HG02852 (cell line): ENCODE results near the gene PSTPIP2.

Source experiments
- ATAC-seq: cut with Tn5 transposase; IDR thresholded peaks from one replicate; pipeline ENCODE4 v1.9.1; 2021; ENCODE audit warnings: mild to moderate bottlenecking, moderate library complexity; ENCODE audit not compliant: unreplicated experiment

Gene PSTPIP2

DNA sequence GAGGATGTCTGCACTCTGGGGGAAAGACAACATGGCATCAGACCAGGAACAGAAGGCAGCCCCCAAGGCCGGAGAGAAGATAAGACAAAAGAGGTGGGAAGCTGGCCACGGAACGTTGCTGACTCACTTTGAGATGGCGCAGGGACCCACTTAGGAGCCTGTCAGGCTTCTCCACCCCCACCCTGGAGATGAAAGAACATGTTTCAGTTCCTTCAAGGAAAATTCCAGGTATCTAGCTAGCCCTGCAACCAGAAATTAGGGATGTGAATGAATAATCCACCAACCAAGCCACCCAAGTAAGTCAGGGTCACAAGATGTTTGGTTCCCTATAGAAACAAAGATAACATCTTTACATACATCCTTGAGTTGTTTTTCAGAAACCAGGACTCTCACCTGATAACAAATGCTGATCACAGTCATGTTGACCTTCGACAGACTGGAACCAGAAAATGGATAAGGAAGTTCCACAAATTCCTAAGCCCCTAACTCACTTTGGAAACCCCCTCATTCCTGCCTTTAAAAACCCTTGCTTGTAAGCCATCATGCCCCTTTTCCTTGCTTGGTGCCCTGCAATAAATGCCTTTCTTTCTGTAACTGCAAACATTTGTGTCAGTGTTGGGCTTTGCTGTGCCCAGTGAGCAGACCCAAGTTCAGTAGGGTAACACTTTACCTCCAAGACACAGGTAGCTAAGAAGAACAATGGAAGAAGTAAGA is 31.9 kb downstream of the PSTPIP2 start:
- ATAC-seq, result no peak

DNA sequence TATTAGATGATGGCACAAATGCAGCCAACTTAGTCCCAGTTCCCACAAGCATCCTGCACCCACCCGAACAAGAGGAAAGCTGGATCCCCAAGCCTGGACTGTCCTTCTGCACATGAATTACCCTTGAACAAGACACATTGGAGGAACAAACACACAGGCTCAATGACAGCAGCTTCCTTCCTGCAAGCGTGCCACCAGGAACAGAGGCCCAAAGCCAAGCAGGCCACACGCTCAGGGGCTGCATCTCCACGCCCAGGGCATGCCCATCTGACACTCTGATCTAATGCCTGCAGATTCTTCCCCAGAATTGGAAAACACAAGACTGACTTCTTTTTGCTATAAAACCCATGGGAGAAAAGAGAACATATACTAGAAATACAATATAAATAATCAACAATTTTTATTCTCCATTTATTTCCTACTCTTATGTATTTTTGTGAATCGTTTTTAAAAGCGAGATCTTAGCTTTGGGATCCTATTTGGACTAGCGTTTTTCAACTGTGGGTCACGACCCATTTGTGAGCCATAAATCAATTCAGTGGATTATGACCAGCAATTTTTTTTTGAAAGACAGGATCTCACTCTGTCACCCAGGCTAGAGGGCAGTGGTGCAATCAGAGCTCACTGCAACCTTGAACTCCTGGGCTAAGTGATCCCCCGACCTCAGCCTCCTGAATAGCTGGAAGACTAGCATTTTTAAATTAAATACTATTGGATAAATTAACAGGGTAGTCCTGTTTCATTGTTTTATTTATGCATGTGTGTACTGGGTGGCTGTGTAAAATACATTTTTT is 34.4 kb downstream of the PSTPIP2 start:
- ATAC-seq, result no peak

DNA sequence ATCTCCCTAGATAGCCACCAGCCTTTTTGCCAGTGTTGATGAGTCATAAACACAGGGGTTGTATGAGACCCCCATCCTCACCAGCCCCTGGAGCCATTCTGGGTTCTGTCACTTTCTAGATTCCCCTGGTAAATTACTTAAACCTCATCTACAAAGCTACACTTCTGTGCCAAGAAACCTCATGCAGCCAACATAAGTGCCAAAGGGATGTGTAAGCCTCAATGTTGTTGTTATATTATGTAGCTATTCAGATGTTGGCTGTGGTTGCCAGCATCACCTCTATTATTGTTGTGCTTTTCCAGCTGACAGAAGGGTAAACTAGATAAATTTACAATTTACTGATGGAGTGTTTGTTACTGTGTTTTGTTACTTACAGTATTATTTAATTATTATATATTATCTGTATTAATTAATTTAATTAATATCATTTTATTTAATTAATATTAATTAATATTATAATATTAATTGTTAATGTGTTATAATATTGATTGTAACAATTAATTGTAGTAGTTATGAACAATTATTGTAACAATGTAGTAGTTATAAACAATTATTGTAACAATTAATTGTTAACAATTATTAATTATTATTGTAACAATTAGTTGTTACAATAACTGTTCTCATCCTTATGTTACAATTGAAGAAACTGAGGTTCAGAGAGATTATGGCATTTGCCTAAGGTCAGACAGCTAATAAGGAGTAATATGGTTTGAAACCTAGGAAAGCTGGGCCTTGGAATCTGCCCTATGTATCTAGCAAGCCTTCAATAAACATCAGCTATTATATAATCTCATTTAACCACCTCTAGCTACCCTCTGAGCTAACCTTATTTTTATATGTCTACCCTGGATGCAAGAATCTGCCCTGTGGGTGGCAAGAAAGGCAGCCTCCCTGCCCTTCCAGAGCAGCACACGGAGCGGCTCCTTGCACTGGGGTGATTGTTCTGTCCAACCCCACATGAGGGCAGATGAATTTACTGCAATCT is 36.1 kb downstream of the PSTPIP2 start:
- ATAC-seq, result no peak

DNA sequence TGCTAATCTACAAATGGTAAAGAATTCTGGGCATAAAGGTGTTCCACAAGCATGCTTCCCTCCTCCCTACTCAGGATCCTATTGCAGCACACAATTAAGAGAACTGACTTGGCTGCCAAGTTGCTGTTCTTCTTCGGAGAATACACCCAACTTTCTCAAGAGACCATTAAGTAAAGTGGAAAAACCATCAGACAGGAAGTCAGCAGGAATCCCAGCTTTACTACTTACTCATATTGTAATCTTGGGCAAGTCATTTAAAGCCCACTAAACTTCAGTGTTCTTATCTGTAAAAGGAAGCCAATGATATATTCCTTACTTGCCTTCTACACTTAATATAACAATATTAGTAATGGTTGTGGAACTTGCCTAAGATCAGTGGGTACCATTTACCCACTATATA is 37.8 kb downstream of the PSTPIP2 start:
- no peak for ATAC-seq

DNA sequence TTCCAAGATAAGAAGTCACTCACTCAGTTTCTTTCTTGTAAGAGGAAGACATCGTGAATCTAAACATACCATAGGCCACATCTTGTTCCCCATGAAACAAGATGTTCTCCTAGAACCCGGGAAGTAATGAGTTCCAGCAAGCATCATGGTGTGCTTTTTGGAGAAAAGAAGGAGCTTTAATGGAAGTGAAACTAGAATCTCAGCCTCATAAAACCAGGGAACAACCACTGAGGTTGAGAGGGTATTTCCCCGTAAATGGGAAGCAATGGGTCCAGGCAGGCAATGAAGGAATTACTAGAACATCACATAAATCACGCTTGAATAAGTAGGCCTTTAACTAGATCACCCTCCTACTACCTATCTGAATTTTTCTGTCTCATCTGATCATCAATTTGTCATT is 40.3 kb downstream of the PSTPIP2 start:
- ATAC-seq, result no peak

DNA sequence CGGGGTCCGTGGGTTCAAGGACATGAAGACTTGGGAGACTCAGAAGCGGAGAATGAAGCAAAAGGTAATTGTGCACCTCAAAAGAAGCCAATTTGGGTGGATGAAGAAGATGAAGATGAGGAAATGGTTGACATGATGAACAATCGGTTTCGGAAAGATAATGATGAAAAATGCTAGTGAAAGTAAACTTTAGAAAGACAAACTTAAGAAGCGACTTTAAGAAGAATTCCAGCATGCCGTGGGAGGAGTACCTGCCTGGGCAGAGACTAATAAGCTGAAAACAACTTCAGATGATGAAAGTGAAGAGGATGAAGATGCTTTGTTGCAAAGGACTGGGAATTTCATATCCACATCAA is 43.5 kb downstream of the PSTPIP2 start:
- no peak for ATAC-seq

DNA sequence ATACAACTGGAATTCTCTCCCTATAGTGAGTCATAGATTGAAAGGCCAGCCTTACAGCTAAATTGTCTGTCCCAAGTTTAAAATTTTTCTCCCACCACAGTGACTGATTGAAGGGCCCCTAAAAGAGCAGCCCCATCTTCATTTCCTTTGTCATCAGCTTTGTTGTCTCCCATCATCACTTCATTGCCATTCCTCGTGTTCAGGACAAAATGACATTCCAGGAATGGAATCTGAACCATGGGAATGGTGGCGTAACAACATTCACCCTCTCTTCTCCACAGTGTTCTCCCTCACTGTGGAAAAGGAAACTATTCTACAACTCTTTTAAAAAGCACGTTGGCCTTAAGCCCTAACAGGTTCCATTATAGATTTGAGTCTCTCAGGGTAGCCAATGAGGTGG is 52.1 kb downstream of the PSTPIP2 start:
- ATAC-seq, result no peak

DNA sequence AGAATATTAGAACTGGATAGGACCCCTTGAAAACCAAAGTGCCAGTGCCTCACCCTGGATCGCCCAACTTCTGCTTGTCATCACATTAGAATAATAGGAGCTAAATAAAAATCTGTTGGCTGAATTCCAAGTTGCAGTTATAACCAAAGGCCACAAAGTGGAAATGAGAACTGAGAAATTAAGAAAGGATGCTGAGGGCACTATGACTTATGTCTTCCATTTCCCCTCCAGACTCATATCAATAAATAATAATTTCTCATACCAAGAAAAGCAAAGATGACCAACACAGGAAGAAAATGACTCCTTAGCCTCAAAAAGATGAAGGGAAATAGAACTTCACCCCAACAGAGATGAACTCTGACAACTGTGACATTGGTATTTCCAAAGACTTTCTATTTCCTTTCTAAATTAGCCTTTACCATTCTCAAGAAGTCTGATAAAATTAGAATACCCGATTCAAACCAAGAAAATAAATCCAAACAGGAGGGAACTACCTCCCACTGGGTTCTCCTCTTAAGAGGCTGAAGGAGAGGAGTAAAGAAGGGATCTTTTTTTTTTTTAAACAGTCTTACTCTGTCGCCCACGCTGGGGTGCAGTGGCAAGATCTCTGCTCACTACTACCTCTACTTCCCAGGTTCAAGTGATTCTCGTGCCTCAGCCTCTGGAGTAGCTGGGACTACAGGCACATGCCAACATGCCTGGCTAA is 58.4 kb downstream of the PSTPIP2 start:
- ATAC-seq, result no peak

DNA sequence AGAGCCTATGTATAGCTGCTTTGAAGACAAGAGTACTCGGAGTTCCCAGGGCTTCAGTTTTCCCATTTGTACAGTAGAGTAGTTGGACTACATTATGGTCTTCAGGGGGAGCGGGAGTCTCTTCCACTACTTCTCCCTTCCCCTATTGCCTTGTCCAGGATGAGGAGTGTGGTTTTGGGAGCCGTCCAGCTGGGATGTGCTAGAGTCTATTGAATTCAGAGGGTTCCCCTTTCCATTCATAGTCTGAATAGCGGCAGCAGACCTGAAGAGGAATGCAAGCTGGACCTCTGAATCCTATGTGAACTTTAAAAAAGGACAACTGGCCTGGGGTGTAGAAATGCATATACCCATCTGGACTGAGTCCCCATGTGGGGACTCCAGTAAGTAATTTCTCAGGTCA is 61.4 kb downstream of the PSTPIP2 start:
- ATAC-seq, result no peak

DNA sequence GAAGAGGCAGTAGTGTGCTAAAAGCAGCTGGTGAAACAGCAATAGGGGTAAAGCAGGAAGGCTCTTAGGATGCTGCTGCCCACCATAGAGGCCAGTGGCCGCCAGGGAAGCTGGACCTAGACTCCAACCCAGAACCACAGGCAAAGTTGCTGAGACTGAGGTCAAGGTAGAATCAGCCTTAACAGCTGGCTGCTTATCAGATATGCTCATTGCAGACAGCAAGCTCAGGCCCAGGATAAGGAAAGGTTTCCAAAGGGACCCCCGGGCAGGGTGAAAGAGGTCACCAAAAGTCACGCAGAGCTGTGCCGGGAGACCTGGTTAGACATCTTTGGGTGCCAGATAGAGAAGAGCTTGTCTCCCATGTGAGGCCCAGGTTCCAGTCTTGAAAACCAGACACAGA is 62.0 kb downstream of the PSTPIP2 start:
- no peak for ATAC-seq

DNA sequence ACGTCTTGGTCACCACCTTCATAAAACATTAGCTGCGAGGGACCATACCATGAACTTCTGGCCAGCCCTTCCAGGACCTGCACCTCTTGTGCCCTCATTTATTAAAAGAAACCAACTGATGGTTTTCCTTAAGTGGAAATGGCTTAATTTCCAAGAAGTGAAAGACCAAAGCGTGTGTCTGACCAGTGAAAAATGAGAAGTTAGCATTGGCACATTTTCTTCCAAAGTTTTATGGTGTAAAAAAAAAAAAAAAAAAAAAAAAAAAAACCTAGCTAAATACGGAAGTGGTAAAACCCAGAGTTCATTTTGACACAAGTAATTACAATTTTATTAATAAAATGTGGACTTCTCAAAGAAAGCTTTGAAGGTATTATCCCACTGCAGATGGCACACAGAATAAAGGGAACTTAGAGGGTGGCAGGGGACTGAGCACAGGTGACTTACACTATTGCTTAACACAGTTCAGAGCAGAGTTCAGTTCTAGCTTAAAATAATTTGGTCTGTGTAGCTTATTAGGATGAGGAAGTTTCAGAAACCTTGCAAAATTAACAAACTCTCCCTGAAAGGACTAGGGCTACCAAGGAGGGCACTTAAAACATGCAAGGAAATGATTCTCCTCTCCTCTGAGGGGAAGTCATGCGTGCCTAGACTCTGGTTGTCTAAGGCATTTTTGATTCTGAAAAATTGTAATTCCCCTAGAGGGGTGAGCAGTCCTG is 62.8 kb downstream of the PSTPIP2 start:
- no peak for ATAC-seq

DNA sequence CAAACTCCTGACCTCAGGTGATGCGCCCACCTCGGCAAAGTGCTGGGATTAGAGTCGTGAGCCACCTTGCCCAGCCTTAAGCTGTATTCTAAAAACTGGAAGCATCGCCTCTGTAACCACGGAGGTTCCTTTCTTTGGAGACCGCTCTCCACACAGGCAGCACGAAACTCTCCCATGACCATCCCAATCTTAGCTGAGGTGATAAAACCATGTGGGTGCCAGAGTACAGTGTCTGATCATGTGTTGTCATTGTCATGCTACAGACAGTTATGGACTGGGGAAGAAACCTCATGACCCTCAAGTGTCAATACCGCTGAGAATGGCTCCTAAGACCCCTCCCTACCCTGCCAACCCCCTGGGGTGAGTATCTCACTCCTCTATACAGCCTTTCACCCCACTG is 63.5 kb downstream of the PSTPIP2 start:
- no peak for ATAC-seq

DNA sequence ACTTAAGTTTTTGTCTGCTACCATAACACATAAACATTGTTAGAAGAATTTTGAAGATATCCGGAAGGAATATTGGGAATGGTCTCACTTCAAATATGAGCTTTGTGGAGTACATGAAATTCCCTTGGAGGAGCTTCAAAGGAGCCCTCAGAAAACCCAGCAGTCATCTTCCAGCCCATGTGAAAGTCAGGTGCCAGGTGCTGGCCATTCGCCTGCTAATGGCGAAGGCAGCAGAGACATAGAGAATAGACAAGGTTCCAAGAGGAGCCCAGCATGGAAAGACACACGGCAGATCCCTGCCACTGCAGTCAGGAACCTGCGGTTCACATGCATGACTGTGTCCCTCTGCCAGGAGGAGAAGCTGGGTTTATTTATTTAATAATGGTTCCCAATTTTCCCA is 64.9 kb downstream of the PSTPIP2 start:
- ATAC-seq, result no peak

DNA sequence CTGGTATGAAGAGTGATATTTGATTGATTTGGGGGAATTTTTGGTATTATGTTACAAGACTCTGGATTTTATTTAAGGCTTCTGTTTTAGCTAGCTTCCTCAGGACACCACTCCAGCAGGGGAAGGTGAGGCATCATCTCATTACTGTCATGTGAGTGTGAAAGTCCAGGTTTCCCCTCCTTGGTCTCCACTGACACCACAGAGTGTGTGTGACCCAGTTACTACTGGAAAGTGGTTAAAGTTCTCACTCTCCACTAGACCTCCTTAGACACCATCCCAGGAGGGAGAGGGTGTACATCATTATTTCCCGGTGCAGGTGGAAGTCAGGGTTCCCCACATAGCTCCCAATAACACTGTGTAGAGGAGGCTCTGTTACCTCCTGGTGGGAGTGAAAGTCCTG is 69.1 kb downstream of the PSTPIP2 start:
- ATAC-seq, result no peak

DNA sequence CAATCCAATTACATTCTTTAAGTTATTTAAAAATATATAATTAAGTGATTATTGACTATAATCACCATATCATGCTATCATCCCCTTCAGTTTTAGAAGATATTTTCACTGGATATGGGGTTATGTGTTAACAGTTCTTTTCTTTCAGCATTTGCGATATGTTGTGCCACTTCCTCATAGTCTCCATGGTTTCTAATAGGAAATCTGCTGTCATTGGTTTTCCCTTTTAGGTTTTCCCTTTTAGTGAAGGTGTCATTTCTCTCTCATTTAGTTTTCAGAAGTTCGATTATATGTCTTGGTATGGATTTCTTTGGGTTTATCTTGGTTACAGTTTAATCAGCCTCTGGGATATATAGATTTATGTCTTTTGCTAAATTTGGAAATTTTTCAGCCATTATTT is 70.2 kb downstream of the PSTPIP2 start:
- ATAC-seq, result no peak

DNA sequence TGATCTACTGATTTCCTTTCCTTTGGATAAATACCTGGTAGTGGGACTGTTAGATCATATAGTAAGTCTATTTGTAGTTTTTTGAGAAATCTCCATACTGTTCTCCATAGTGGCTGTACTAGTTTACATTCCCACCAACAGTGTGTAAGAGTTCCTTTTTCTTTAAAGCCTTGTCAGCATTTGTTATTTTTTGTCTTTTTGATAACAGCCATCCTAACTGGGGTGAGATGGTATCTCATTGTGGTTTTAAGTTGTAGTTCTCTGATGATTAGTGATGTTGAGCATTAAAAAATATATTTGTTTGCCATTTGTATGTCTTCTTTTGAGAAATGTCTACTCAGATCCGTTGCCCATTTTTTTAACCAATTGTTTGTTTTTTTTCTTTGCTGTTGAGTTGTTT is 71.0 kb downstream of the PSTPIP2 start:
- ATAC-seq, result no peak

DNA sequence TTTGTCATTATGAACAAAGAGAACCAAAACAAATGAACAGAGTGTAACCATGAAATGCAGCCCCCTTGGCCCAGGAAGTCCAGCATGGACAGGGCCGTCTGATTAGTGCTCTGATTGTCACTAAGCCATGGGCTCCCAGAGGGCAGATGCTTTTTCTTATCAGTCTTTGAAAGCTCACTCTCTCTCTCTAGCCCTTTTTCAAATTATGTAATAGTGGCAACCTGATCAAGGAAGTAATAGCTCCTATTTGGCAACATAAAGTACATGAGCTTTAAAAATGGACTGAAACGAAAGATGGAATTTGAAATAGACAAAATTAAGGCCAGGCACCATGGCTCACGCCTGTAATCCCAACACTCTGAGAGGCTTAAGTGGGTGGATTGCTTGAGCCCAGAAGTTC is 72.5 kb downstream of the PSTPIP2 start:
- no peak for ATAC-seq

DNA sequence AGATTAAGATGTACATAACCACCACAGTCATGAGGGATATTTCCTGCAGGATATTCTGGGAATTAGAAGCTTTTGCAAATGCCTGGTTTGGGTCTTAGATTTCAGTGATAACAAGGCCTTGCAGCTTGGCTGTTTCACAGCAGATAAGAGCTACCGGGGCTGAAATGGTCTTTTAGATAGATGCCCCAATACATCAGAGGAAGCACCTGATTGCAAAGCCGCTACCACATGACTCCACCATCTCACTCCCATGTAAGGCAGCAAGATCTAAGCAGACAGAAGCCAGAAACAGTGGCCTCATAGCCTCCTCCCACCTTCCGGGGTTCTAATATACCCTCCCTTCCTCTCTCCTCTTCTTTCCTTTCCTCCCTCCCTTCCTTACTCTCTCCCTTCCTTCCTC is 73.8 kb downstream of the PSTPIP2 start:
- ATAC-seq, result no peak

DNA sequence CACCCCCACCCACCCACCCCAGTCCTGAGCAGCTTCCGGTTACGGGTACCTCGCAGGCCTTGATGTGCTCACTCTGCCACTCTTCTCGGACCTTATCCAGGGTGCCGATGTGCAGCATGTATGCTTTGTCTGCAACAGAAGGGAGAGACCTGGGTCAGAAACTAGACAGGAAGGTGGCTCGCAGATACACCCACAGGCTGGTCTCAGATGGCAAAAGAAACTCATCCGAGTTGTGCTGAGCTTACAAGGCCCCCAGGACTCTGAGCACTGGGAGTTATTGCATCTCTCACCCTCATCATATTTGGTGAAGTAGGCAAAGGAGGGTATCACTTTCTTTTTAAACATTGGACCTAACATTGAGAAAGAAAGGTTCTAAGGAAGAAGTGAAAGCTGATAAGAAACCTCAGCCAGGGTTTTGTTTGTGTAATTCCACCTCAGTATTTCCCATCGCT is 74.3 kb downstream of the PSTPIP2 start:
- no peak for ATAC-seq

DNA sequence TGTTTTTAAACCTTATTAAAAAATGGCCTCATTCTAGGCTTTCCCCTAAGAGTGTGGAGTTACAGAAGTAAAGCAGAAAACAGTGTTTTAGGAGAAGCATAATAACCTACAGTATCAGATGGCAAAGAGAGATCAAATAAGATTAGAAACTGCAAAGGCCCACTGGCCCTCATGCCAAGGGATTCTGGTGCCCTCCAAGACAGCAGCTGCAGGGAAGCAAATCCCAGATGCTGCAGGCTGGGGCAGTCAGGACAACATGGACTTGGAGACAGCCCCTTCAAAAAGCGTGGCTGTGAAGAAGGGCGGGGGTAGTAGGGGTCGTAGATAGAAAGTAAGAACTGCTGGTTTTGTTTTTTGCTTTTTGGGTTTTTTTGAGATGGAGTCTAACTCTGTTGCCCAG is 76.6 kb downstream of the PSTPIP2 start:
- no peak for ATAC-seq
